HepG2 (cell line): ENCODE data around the gene NOL4L. TPM values are rescaled to one million over a fixed set of nuclear protein-coding genes. Genes with fewer than 3 reads are reported as not detected.
A peak's percentile ranks its signal among the peaks of the same experiment; 100 is the strongest.

ENCODE experiments used
- MAFF ChIP-seq: IDR thresholded peaks from 2 replicates; pipeline ENCODE4 v1.6.1; 2011; ENCODE audit warnings: low read depth, low read length, improper control_type of control experiment
- MBNL3 ChIP-seq: fragments of 250-450 bp; sonication (Bioruptor Pico); conservative IDR thresholded peaks from 2 replicates; pipeline ENCODE4 v1.8.0; 2022; ENCODE audit warnings: mild to moderate bottlenecking, inconsistent platforms
- NCOR1 ChIP-seq: fragments of 200-600 bp; sonication (generic); IDR thresholded peaks from 2 replicates; pipeline ENCODE4 v1.7.0; 2017; ENCODE audit warnings: antibody characterized with exemption, low read length, borderline replicate concordance
- TRAFD1 ChIP-seq: sonication (generic); formaldehyde crosslinking; IDR thresholded peaks from 2 replicates; pipeline ENCODE4 v1.5.1; 2020; ENCODE audit warnings: missing genetic modification reagents, mild to moderate bottlenecking, borderline replicate concordance
- ZNF264 ChIP-seq: sonication (generic); formaldehyde crosslinking; IDR thresholded peaks from 2 replicates; pipeline ENCODE4 v1.4.0; 2020; ENCODE audit warnings: missing genetic modification reagents
- ZNF335 ChIP-seq: sonication (generic); formaldehyde crosslinking; IDR thresholded peaks from 2 replicates; pipeline ENCODE4 v1.4.0; 2020; ENCODE audit warnings: missing genetic modification reagents
- ZNF674 ChIP-seq: sonication (generic); formaldehyde crosslinking; IDR thresholded peaks from 2 replicates; pipeline ENCODE4 v1.5.0; 2020; ENCODE audit warnings: low read depth, mild to moderate bottlenecking, missing genetic modification reagents
- ZNF720 ChIP-seq: sonication (generic); formaldehyde crosslinking; IDR thresholded peaks from 2 replicates; pipeline ENCODE4 v1.4.0; 2020; ENCODE audit warnings: missing genetic modification reagents
- polyA plus RNA-seq, 8 experiments: library from polyadenylated mRNA; depleted of rRNA in 3 of 8; stranded (reverse) in 7 of 8; unstranded in 1 of 8; fragments of >200 nt; fragmentation: Illumina TruSeq in 4 of 8; extraction: Trizol in 4 of 8; gene quantifications; 2 replicates each; pipeline versions ENCODE4 v1.2.1 to v1.2.3, GENCODE V29; 2011 to 2016; ENCODE audit warnings: low read depth in 4 of 8, missing spikeins in 1 of 8, mixed read lengths in 1 of 8; ENCODE audit not compliant: insufficient read depth in 1 of 8
- total RNA-seq, 5 experiments: library from RNA; depleted of rRNA; stranded (reverse); fragments of >200 nt; fragmentation: Illumina TruSeq; extraction: Trizol; gene quantifications; 2 replicates each; pipeline ENCODE4 v1.2.3, GENCODE V29; 2016; ENCODE audit warnings: low read depth in 1 of 5
- TF ChIP-seq, protein P1 (sequence below): sonication (generic); formaldehyde crosslinking; IDR thresholded peaks from 2 replicates; pipeline ENCODE4 v1.4.0; 2020; ENCODE audit warnings: missing genetic modification reagents, borderline replicate concordance
- TF ChIP-seq, protein P2 (sequence below): IDR thresholded peaks from 2 replicates; pipeline ENCODE4 v1.6.1; 2016; ENCODE audit warnings: missing biosample characterization, missing genetic modification reagents, low read depth
- TF ChIP-seq, protein P3 (sequence below): sonication (generic); formaldehyde crosslinking; IDR thresholded peaks from 2 replicates; pipeline ENCODE4 v1.4.0; 2020; ENCODE audit warnings: missing genetic modification reagents, mild to moderate bottlenecking, borderline replicate concordance
- TF ChIP-seq, protein P4 (sequence below): sonication (generic); formaldehyde crosslinking; conservative IDR thresholded peaks from 2 replicates; pipeline ENCODE4 v1.4.0; 2020; ENCODE audit warnings: missing genetic modification reagents

NOL4L gene
- total and polyA plus RNA-seq, 2 of the 13 experiments (the other 11 are each of a cell fraction or from before 2014, with no cell fraction given), result 16.6 to 35.4 TPM

GRCh38 chr20:32543570-32544259 is 41.4 kb downstream of the NOL4L start (continued):
- TF ChIP-seq, protein P1, sequence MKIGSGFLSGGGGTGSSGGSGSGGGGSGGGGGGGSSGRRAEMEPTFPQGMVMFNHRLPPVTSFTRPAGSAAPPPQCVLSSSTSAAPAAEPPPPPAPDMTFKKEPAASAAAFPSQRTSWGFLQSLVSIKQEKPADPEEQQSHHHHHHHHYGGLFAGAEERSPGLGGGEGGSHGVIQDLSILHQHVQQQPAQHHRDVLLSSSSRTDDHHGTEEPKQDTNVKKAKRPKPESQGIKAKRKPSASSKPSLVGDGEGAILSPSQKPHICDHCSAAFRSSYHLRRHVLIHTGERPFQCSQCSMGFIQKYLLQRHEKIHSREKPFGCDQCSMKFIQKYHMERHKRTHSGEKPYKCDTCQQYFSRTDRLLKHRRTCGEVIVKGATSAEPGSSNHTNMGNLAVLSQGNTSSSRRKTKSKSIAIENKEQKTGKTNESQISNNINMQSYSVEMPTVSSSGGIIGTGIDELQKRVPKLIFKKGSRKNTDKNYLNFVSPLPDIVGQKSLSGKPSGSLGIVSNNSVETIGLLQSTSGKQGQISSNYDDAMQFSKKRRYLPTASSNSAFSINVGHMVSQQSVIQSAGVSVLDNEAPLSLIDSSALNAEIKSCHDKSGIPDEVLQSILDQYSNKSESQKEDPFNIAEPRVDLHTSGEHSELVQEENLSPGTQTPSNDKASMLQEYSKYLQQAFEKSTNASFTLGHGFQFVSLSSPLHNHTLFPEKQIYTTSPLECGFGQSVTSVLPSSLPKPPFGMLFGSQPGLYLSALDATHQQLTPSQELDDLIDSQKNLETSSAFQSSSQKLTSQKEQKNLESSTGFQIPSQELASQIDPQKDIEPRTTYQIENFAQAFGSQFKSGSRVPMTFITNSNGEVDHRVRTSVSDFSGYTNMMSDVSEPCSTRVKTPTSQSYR (CRISPR knock-in tag), result peak; percentile 90; the same call in 1 of the 2 replicates
- TF ChIP-seq ZNF720 (CRISPR knock-in tag), result 0 out of 2 replicates have a peak, but pooled peaks have one; percentile 16
- TF ChIP-seq, protein P2, sequence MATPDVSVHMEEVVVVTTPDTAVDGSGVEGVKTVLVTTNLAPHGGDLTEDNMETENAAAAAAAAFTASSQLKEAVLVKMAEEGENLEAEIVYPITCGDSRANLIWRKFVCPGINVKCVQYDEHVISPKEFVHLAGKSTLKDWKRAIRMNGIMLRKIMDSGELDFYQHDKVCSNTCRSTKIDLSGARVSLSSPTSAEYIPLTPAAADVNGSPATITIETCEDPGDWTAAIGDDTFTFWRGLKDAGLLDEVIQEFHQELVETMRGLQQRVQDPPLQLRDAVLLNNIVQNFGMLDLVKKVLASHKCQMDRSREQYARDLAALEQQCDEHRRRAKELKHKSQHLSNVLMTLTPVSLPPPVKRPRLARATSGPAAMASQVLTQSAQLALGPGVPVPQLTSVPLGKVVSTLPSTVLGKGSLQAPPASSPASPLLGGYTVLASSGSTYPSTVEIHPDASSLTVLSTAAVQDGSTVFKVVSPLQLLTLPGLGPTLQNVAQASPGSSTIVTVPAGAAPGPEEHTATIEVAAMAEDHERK, result no peak
- TF ChIP-seq, protein P3, sequence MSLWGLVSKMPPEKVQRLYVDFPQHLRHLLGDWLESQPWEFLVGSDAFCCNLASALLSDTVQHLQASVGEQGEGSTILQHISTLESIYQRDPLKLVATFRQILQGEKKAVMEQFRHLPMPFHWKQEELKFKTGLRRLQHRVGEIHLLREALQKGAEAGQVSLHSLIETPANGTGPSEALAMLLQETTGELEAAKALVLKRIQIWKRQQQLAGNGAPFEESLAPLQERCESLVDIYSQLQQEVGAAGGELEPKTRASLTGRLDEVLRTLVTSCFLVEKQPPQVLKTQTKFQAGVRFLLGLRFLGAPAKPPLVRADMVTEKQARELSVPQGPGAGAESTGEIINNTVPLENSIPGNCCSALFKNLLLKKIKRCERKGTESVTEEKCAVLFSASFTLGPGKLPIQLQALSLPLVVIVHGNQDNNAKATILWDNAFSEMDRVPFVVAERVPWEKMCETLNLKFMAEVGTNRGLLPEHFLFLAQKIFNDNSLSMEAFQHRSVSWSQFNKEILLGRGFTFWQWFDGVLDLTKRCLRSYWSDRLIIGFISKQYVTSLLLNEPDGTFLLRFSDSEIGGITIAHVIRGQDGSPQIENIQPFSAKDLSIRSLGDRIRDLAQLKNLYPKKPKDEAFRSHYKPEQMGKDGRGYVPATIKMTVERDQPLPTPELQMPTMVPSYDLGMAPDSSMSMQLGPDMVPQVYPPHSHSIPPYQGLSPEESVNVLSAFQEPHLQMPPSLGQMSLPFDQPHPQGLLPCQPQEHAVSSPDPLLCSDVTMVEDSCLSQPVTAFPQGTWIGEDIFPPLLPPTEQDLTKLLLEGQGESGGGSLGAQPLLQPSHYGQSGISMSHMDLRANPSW (CRISPR knock-in tag), result peak; percentile 96; the same call in 1 of the 2 replicates
- TF ChIP-seq ZNF674 (CRISPR knock-in tag), result peak; percentile 88; the same call in 1 of the 2 replicates
- peak; percentile 90 for TF ChIP-seq NCOR1
- peak; percentile 91; the same call in 1 of the 2 replicates for TF ChIP-seq TRAFD1 (CRISPR knock-in tag)
- TF ChIP-seq MBNL3 (CRISPR knock-in tag), result 0 out of 2 replicates have a peak, but pooled peaks have one; percentile 15
- TF ChIP-seq ZNF264 (CRISPR knock-in tag), result peak; percentile 99
- TF ChIP-seq ZNF335 (CRISPR knock-in tag), result peak; percentile 93
- no peak for TF ChIP-seq MAFF
- TF ChIP-seq, protein P4, sequence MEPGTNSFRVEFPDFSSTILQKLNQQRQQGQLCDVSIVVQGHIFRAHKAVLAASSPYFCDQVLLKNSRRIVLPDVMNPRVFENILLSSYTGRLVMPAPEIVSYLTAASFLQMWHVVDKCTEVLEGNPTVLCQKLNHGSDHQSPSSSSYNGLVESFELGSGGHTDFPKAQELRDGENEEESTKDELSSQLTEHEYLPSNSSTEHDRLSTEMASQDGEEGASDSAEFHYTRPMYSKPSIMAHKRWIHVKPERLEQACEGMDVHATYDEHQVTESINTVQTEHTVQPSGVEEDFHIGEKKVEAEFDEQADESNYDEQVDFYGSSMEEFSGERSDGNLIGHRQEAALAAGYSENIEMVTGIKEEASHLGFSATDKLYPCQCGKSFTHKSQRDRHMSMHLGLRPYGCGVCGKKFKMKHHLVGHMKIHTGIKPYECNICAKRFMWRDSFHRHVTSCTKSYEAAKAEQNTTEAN (CRISPR knock-in tag), result peak; percentile 98
